ENCODE measurements around the gene CERS3. TPM values are rescaled to one million over a fixed set of nuclear protein-coding genes. Genes with fewer than 3 reads are reported as not detected.

The CERS3 gene
- total RNA-seq, 4 donors from 2014 or later, result not detected

DNA sequence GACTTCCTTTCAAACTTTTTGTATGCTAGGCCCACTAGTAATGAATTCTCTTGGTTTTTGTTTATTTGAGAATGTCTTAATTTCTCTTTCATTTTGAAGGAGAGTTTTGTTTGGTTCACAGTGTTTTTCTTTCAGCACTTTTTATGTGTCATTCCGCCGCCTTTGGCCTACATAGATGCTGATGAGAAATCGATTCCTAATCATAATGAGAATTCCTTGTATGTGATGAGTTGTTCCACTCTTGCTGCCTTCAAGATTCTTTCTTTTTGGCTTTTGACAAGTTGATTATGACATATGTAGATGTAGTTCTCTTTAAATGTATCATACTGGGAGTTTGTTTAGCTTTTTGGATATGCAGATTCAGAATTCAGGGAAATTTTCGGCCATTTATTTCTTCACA, 35.5 kb downstream of the CERS3 start:
- no peaks in the 10 kb centered on the region for H3K4me1 ChIP-seq
- H3K27ac ChIP-seq, result no peak overlapping the region
- H3K36me3 ChIP-seq, result no peaks in the 10 kb centered on the region
- intact Hi-C loops (cut with DNase I; ENCODE audit: low total_unique reads), result no loop called here
- in situ Hi-C loops (cut with MboI; ENCODE audit: low pct_ligation_motif_present in 1 of 4, low pct_unique_long_range_greater_than_20kb in 1 of 4, low sequenced_read_pairs in 3 of 4), result no loop called here
- 86 to 89% methylated on average over 4 of the region's 4 CpGs for WGBS, 2 donors (ENCODE audit: low coverage in 1 of 2)
- TF ChIP-seq POLR2AphosphoS5 (IDR thresholded peaks at IDR 0.05), result no peak
- no peak for TF ChIP-seq POLR2A (IDR thresholded peaks at IDR 0.05)
- TF ChIP-seq EP300 (IDR thresholded peaks at IDR 0.05; ENCODE audit: low read depth), result no peak
- no peak for TF ChIP-seq CTCF (IDR thresholded peaks at IDR 0.05)
- no peaks in the 10 kb centered on the region for H3K9me3 ChIP-seq
- H3K4me3 ChIP-seq, result no peak overlapping the region
- no peak for DNase-seq
- H3K27me3 ChIP-seq, result peaks cover 4% of the 10 kb centered on the region

DNA sequence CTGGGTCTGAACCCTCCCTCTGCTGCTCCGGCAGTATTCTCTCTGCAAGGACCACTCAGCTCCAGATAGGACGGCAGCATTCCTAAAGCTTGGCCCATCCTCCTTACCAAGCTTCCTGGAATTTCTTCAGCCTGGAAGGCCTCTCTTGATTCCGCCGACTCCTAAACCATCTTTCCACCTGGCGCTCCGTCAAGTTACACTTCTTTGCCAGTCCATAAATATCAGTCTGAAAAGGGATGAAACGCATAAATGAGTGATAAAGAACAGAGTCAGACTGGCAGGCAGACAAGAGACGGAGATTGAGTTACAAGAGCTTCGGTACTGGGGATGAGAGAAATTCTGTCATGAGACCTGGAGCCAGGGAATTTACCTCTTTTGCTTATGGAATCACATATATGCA, 44.3 kb downstream of the CERS3 start:
- H3K4me3 ChIP-seq, result no peak overlapping the region
- intact Hi-C loops (cut with DNase I; ENCODE audit: low total_unique reads), result no loop called here
- H3K36me3 ChIP-seq, result no peaks in the 10 kb centered on the region
- WGBS, 2 donors (ENCODE audit: low coverage in 1 of 2), result 87 to 93% methylated on average over 8 to 9 of the region's 9 CpGs
- H3K27ac ChIP-seq, result no peak overlapping the region
- H3K27me3 ChIP-seq, result no peaks in the 10 kb centered on the region
- in situ Hi-C loops (cut with MboI; ENCODE audit: low pct_ligation_motif_present in 1 of 4, low pct_unique_long_range_greater_than_20kb in 1 of 4, low sequenced_read_pairs in 3 of 4), result no loop called here
- no peaks in the 10 kb centered on the region for H3K4me1 ChIP-seq
- no peak for TF ChIP-seq CTCF (IDR thresholded peaks at IDR 0.05)
- TF ChIP-seq POLR2A (IDR thresholded peaks at IDR 0.05), result no peak
- no peak for TF ChIP-seq POLR2AphosphoS5 (IDR thresholded peaks at IDR 0.05)
- TF ChIP-seq EP300 (IDR thresholded peaks at IDR 0.05; ENCODE audit: low read depth), result no peak
- no peak for DNase-seq
- H3K9me3 ChIP-seq, result peaks cover 0 to under 1% of the 10 kb centered on the region in 2 donors

- no peak for DNase-seq
- TF ChIP-seq EP300 (IDR thresholded peaks at IDR 0.05; ENCODE audit: low read depth) (no peak), POLR2A (IDR thresholded peaks at IDR 0.05) (no peak), POLR2AphosphoS5 (IDR thresholded peaks at IDR 0.05) (no peak), CTCF (IDR thresholded peaks at IDR 0.05) (no peak)
- Histone ChIP-seq H3K4me1 (no peaks in the 10 kb centered on the region), H3K4me3 (no peak overlapping the region), H3K27ac (no peak overlapping the region), H3K27me3 (no peaks in the 10 kb centered on the region), H3K9me3 (peaks cover 5 to 11% of the 10 kb centered on the region in 2 donors), H3K36me3 (no peaks in the 10 kb centered on the region)
- intact Hi-C loops (cut with DNase I; ENCODE audit: low total_unique reads), result no loop called here
- in situ Hi-C loops (cut with MboI; ENCODE audit: low pct_ligation_motif_present in 1 of 4, low pct_unique_long_range_greater_than_20kb in 1 of 4, low sequenced_read_pairs in 3 of 4), result no loop called here
- 88 to 98% methylated on average over 1 to 2 of the region's 2 CpGs for WGBS, 2 donors (ENCODE audit: low coverage in 1 of 2)
Measured at GRCh38 chr15:100483370-100483769, 45.4 kb downstream of the CERS3 start.

DNA sequence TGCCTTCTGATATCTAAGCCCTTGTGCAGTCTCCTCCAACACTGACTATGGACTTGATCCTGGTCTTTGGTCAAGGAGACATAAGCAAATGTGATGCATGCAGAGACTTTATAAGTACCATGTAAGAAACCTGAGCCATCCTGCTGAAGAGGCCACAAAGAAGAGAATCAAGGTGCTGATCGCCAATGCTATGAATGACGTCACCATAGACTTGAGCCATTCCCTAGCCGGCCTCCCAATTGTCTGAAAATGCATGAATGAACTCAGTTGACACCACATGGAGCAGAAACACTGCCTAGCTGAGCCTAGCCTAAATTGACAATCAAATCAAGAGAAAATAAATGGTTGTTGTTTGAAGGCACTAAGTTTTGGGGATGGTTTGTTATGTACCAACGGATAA, 51.9 kb downstream of the CERS3 start:
- Histone ChIP-seq H3K27me3 (no peaks in the 10 kb centered on the region), H3K27ac (no peak overlapping the region), H3K4me3 (no peak overlapping the region), H3K9me3 (peaks cover 11 to 19% of the 10 kb centered on the region in 2 donors), H3K36me3 (no peaks in the 10 kb centered on the region), H3K4me1 (no peaks in the 10 kb centered on the region)
- no peak for DNase-seq
- WGBS, 2 donors (ENCODE audit: low coverage in 1 of 2), result 82 to 88% methylated on average over 1 to 4 of the region's 4 CpGs
- intact Hi-C loops (cut with DNase I; ENCODE audit: low total_unique reads), result no loop called here
- TF ChIP-seq EP300 (IDR thresholded peaks at IDR 0.05; ENCODE audit: low read depth) (no peak), CTCF (IDR thresholded peaks at IDR 0.05) (no peak), POLR2A (IDR thresholded peaks at IDR 0.05) (no peak), POLR2AphosphoS5 (IDR thresholded peaks at IDR 0.05) (no peak)
- in situ Hi-C loops (cut with MboI; ENCODE audit: low pct_ligation_motif_present in 1 of 4, low pct_unique_long_range_greater_than_20kb in 1 of 4, low sequenced_read_pairs in 3 of 4), result no loop called here
